SU-DHL-6 (cell line): ENCODE measurements around the gene USP24.

ENCODE experiments used
- EZH2phosphoT487 ChIP-seq: fragments of 200-600 bp; sonication (generic), shearing (Covaris generic); conservative IDR thresholded peaks from 2 replicates; pipeline ENCODE4 v1.6.1; 2018; ENCODE audit warnings: mild to moderate bottlenecking, antibody characterized with exemption, low read length, moderate library complexity, mixed read lengths
- TF ChIP-seq, protein P1 (sequence below): fragments of 200-600 bp; sonication (generic); IDR thresholded peaks from one replicate; pipeline ENCODE4 v1.5.1; 2017; ENCODE audit warnings: antibody characterized with exemption, mild to moderate bottlenecking, low read length, moderate library complexity; ENCODE audit not compliant: insufficient read depth, poor library complexity, severe bottlenecking

DNA sequence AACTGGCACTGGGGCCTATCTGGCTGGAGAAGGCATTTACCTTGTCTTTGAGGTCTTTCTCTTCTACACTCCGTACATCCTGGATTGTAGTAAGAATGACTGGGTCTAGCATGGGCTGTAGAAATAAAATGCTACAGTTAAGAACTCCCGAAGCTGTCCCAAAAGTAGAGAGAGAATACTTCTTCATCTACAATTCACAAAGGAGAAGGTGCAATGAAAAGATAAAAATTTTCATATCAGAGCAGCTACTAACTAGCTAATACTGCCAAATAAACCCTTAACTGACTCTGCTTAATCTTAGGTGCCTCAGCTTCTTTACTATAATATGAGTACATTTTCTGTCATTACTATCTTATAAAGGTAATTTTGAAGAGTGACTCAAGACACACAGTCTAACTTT lies 55.6 kb downstream of the USP24 start:
- TF ChIP-seq, protein P1, sequence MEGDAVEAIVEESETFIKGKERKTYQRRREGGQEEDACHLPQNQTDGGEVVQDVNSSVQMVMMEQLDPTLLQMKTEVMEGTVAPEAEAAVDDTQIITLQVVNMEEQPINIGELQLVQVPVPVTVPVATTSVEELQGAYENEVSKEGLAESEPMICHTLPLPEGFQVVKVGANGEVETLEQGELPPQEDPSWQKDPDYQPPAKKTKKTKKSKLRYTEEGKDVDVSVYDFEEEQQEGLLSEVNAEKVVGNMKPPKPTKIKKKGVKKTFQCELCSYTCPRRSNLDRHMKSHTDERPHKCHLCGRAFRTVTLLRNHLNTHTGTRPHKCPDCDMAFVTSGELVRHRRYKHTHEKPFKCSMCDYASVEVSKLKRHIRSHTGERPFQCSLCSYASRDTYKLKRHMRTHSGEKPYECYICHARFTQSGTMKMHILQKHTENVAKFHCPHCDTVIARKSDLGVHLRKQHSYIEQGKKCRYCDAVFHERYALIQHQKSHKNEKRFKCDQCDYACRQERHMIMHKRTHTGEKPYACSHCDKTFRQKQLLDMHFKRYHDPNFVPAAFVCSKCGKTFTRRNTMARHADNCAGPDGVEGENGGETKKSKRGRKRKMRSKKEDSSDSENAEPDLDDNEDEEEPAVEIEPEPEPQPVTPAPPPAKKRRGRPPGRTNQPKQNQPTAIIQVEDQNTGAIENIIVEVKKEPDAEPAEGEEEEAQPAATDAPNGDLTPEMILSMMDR: no peak
- no peak for TF ChIP-seq EZH2phosphoT487
